ENCODE measurements around the gene NID2. TPM values are rescaled to one million over a fixed set of nuclear protein-coding genes. Genes with fewer than 3 reads are reported as not detected.

The NID2 gene
- total and polyA plus RNA-seq, 2 of the 4 experiments (the other 2 are of a cell fraction) = 101 to 303 TPM

- WGBS, 2 experiments (ENCODE audit: extremely low coverage in 2 of 2, insufficient read length in 1 of 2) = 44% methylated on average over 4 of the region's 17 CpGs; no CpG with 5 or more reads in 1 of the 2 experiments
- Histone ChIP-seq H3K9me1 (ENCODE audit: insufficient read depth, low read length) (peaks cover 5% of the 10 kb centered on the region), H3K27ac (ENCODE audit: insufficient read depth, low read length) (no peak overlapping the region), H2AFZ (replicated peaks; ENCODE audit: low read length, poor library complexity) (peak overlapping the region; percentile 39), H4K91ac (ENCODE audit: insufficient read depth, low read depth, low read length) (no peak overlapping the region), H3K9me3 (ENCODE audit: control insufficient read depth, insufficient read depth, low read length) (0 out of 2 replicates have a peak, but pooled peaks cover 4% of the 10 kb centered on the region), H4K8ac (ENCODE audit: low read depth in 2 of 2, low read length in 2 of 2) (no peak overlapping the region), H3K36me3 (ENCODE audit: control insufficient read depth, insufficient read depth, low read length) (no peaks in the 10 kb centered on the region), H2BK20ac (ENCODE audit: low read depth, low read length) (no peak overlapping the region), H2BK15ac (ENCODE audit: low read depth, low read length) (no peak overlapping the region), H2BK120ac (ENCODE audit: low read depth, low read length) (no peak overlapping the region), H3K27me3 (ENCODE audit: control insufficient read depth, insufficient read depth, low read length) (peaks cover 10% of the 10 kb centered on the region), H2AK9ac (replicated peaks; ENCODE audit: low read depth, low read length, poor library complexity) (peak overlapping the region; percentile 23), H3K56ac (ENCODE audit: extremely low read depth, insufficient read depth, low read length) (no peak overlapping the region), H3K9ac (ENCODE audit: low read depth, low read length) (no peak overlapping the region), H3K4ac (ENCODE audit: low read depth, low read length) (no peak overlapping the region), H3K4me3 (ENCODE audit: insufficient read depth, low read depth, low read length) (no peak overlapping the region), H4K5ac (ENCODE audit: low read depth, low read length) (no peak overlapping the region), H3K4me1 (ENCODE audit: control insufficient read depth, insufficient read depth, low read length) (peaks cover 6% of the 10 kb centered on the region), H2AK5ac (ENCODE audit: low read depth, low read length) (peak overlapping the region; percentile 18; the same call in 1 of the 2 replicates), H3K23ac (ENCODE audit: low read depth, low read length) (no peak overlapping the region), H3K4me2 (ENCODE audit: low read depth, low read length) (no peak overlapping the region), H3K79me1 (ENCODE audit: low read depth in 1 of 2, low read length in 2 of 2) (no peaks in the 10 kb centered on the region), H4K20me1 (ENCODE audit: insufficient read depth, low read length) (no peaks in the 10 kb centered on the region), H3K18ac (ENCODE audit: low read depth, low read length) (no peak overlapping the region), H2BK5ac (ENCODE audit: low read depth, low read length, poor library complexity, severe bottlenecking) (no peak overlapping the region), H3K14ac (replicated peaks; ENCODE audit: low read depth, low read length) (no peak overlapping the region)
- intact Hi-C loops (cut with micrococcal nuclease) (loop anchor here (1.0 to 5.0 kb wide), 4 partner anchors 118 to 697 kb away; partner anchors contain the start of gene GNG2), in situ Hi-C loops (cut with MboI; ENCODE audit: low sequenced_read_pairs) (loop anchor here (10.0 kb wide), 1 partner anchor 194 kb away; no protein-coding TSS in a partner anchor), dilution Hi-C loops (cut with HindIII; ENCODE audit: low sequenced_read_pairs, unreplicated experiment) (no loop called here)
- DNase-seq = peak; percentile 79
- CTCF ChIA-PET = interaction anchor here (0.6 to 2.9 kb wide), 18 partner anchors 9 to 696 kb away, joined by 3 to 8 read pairs (median 3); partner anchors contain the start of genes GNG2 and RTRAF
- peak; percentile 83 for ATAC-seq (ENCODE audit: low read depth)
- POLR2A ChIA-PET (ENCODE audit: unreplicated experiment) = no interaction called here
- no TSS peak for BruUV-seq (replicated peaks)
- TF ChIP-seq SMC3 (IDR thresholded peaks at IDR 0.05; ENCODE audit: low read depth, low read length) (peak; percentile 87), MXI1 (IDR thresholded peaks at IDR 0.05; ENCODE audit: borderline replicate concordance, low read depth, low read length) (no peak), USF2 (IDR thresholded peaks at IDR 0.05; ENCODE audit: low read depth, low read length) (no peak), RAD21 (IDR thresholded peaks at IDR 0.05; ENCODE audit: low read length) (peak; percentile 90), MAFK (IDR thresholded peaks at IDR 0.05; ENCODE audit: low read depth, low read length) (peak; percentile 10; the same call in 1 of the 2 replicates), BHLHE40 (IDR thresholded peaks at IDR 0.05; ENCODE audit: low read depth, low read length) (no peak), CTCF (conservative IDR thresholded peaks at IDR 0.05; ENCODE audit: low read depth, low read length) (peak; percentile 85), CEBPB (IDR thresholded peaks at IDR 0.05; ENCODE audit: low read depth, low read length) (no peak)
Observed at GRCh38 chr14:51979088-51979709, 89.7 kb downstream of the NID2 start.
